Renal cortex interstitium (tissue), 11 donors: Measurements from ENCODE around the gene UNC5B. TPM values are rescaled to one million over a fixed set of nuclear protein-coding genes. Genes with fewer than 3 reads are reported as not detected.
A peak's percentile ranks its signal among the peaks of the same experiment; 100 is the strongest.

Experiments used
- DNase-seq, 11 donors: peaks; one replicate each; pipeline ENCODE4 v3.0.0-alpha.2; 2013; ENCODE audit warnings: low read depth in 9 of 11, low spot score in 4 of 11; ENCODE audit errors: extremely low read depth in 1 of 11
- polyA plus RNA-seq, 3 donors: library from polyadenylated mRNA; unstranded; fragments of 120-200 nt; gene quantifications; one replicate each; pipeline ENCODE4 v1.2.1, GENCODE V29; 2013; ENCODE audit not compliant: insufficient read length in 3 of 3

UNC5B gene
- polyA plus RNA-seq, 3 donors: 42.2 to 58.4 (median 50.9) TPM

- DNase-seq: no peak
Measured at GRCh38 chr10:71299071-71299785, 86.9 kb downstream of the UNC5B start.

GRCh38 chr10:71300555-71301370 lies 88.4 kb downstream of the UNC5B start:
- no peak for DNase-seq

- no peak for DNase-seq
Measured at GRCh38 chr10:71301371-71301916, 89.1 kb downstream of the UNC5B start.

- no peak for DNase-seq
Measured at GRCh38 chr10:71302451-71302850, 90.1 kb downstream of the UNC5B start.

- DNase-seq: peak in 1 of 11 donors; percentile 56
Measured at GRCh38 chr10:71302874-71303568, 90.7 kb downstream of the UNC5B start.

GRCh38 chr10:71303569-71303907 lies 91.2 kb downstream of the UNC5B start:
- no peak for DNase-seq

GRCh38 chr10:71304914-71305313 lies 92.5 kb downstream of the UNC5B start:
- no peak for DNase-seq

GRCh38 chr10:71306979-71307378 lies 94.6 kb downstream of the UNC5B start:
- DNase-seq: no peak

- DNase-seq: peak in 1 of 11 donors; percentile 66
Measured at GRCh38 chr10:71307469-71308085, 95.2 kb downstream of the UNC5B start.

GRCh38 chr10:71308244-71308643 lies 95.9 kb downstream of the UNC5B start:
- DNase-seq: no peak

GRCh38 chr10:71308985-71309384 lies 96.6 kb downstream of the UNC5B start:
- no peak for DNase-seq

- DNase-seq: no peak
Measured at GRCh38 chr10:71309919-71310318, 97.5 kb downstream of the UNC5B start.

GRCh38 chr10:71312220-71312619 lies 99.8 kb downstream of the UNC5B start:
- DNase-seq: no peak

GRCh38 chr10:71312811-71313789 lies 100.7 kb downstream of the UNC5B start:
- no peak for DNase-seq

- peak in 1 of 11 donors; percentile 40 for DNase-seq
Measured at GRCh38 chr10:71314028-71314693, 101.8 kb downstream of the UNC5B start.

GRCh38 chr10:71314694-71315225 lies 102.4 kb downstream of the UNC5B start:
- no peak for DNase-seq

GRCh38 chr10:71316056-71316785 lies 103.9 kb downstream of the UNC5B start:
- no peak for DNase-seq
